NCI-H524 (cell line): Measurements from ENCODE around the gene DISP3.

Experiments used
- DNase-seq, 2 experiments: peaks; one replicate each; lab custom pipeline; 2025; lab: John Stamatoyannopoulos, UW

The DISP3 gene, protein sequence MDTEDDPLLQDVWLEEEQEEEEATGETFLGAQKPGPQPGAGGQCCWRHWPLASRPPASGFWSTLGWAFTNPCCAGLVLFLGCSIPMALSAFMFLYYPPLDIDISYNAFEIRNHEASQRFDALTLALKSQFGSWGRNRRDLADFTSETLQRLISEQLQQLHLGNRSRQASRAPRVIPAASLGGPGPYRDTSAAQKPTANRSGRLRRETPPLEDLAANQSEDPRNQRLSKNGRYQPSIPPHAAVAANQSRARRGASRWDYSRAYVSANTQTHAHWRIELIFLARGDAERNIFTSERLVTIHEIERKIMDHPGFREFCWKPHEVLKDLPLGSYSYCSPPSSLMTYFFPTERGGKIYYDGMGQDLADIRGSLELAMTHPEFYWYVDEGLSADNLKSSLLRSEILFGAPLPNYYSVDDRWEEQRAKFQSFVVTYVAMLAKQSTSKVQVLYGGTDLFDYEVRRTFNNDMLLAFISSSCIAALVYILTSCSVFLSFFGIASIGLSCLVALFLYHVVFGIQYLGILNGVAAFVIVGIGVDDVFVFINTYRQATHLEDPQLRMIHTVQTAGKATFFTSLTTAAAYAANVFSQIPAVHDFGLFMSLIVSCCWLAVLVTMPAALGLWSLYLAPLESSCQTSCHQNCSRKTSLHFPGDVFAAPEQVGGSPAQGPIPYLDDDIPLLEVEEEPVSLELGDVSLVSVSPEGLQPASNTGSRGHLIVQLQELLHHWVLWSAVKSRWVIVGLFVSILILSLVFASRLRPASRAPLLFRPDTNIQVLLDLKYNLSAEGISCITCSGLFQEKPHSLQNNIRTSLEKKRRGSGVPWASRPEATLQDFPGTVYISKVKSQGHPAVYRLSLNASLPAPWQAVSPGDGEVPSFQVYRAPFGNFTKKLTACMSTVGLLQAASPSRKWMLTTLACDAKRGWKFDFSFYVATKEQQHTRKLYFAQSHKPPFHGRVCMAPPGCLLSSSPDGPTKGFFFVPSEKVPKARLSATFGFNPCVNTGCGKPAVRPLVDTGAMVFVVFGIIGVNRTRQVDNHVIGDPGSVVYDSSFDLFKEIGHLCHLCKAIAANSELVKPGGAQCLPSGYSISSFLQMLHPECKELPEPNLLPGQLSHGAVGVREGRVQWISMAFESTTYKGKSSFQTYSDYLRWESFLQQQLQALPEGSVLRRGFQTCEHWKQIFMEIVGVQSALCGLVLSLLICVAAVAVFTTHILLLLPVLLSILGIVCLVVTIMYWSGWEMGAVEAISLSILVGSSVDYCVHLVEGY (N-terminal part only)

DNA sequence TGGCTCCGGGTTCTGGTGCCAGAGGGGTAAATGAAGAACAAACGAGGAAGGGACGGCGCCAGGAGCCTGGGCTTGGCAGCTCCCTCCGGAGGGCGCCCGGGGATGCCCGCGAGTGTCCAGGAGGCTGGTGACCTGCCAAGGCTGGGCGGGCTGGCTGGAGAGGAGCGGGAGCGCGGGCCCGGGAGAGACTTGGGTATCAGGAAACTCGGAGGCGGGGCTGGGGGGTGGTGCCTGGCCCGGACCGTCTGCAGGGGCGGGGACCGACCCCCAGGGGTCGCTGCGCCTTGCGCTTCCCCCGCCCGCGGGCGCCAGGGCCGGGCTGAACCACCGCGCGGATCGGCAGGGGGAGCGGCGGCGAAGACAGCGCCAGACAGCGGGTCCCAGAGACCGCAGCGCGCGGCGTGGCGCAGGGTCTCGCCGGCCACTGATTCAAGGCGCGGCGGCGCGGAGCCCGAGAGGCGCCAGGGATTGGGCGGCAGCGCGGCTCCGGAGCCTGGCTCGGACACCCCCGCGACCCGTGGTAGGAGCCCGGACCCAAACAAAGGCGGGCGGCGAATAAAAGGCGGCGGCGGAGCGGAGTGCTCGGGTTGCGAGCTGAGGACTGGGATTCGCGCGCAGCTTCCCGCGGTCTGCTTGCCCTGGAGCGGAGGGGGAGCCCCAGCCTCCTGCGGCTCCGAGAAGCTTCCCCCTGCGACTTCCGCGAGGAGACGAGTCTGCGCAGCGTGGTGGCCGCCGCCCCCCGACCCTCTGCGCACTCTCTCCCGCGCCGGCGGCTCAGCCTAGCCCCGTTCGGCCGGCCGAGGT, at the start of gene DISP3:
Gene DISP3 (plus strand): TSS at position 585 of the 804 bp plus-strand sequence. CDS start 21,838 bp downstream, outside the sequence.
- DNase-seq, result peak; percentile 73 to 87

DNA sequence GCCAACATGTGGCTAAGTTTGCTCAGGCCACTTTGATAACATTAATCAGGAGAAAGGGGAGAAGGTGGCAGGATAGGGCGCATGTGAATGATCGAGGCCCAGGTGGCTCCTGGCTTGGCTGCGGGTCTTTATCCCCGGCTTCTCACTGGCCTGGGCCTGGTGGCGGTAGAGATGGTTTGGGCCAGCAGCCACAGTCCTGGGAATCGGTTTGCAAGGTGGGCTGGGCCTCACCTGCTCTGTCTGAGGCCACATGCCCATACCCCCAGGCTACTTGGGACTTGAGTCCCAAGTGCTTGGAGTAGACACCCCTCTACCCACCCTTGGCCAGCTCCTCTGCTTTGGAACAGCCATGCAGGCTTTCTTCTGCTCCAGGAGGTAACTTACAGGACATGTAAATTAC, 49.7 kb upstream of the DISP3 start:
- DNase-seq, result no peak

DNA sequence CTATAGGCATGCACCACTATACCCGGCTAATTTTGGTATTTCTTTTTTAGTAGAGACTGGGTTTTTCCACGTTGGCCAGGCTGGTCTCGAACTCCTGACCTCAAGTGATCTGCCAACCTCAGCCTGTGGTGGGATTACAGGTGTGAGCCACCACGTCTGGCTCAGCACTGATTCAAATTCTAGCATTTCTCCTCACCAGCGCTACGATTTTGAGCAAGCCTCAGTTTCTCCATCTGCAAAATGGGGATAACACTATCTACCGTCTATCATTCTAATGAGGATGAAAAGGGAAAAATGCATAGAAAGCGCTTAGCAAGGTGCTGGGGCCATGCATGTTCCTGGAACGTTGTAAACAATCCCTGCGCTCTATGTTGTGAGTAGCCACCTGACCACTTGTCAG, 49.0 kb upstream of the DISP3 start:
- no peak for DNase-seq

DNA sequence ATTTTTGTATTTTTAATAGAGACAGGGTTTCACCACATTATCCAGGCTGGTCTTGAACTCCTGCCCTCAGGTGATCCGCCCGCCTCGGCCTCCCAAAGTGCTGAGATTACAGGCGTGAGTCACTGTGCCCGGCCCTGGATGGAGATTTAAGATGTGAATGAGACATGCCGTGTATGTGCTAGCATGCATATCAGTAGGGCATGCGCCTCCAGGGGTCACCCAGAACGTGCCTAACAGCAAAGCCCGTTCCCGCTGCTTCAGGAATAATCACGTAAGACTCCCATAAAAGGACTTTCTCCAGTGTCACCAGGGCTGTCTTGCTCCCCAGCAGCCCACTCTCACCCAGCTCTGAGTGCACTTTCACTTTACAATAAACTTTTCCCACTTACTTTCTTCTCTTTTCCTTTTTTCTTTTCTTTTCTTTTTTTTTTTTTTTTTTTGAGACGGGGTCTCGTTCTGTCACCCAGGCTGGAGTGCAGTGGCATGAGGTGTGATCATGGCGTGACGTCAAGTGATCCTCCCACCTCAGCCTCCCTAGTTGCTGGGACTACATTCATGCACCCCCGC, 46.9 kb upstream of the DISP3 start:
- DNase-seq, result no peak

DNA sequence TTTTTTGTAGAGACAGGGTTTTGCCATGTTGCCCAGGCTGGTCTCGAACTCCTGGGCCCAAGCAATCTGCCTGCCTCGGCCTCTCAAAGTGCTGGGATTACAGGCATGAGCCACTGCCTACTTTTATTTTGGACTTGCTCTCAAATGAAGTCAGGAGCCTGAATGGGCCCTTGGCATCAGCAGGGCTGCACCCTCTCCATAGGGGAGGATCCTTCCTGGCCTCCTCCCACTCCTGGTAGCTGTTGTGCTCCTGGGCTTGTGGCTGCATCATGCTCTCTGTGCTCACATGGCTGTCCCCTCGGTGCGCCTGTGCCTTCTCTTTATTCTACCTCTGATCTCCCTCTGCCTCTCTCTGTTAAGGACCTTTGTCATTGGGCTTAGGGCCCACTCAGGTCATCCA, 46.4 kb upstream of the DISP3 start:
- DNase-seq, result no peak

DNA sequence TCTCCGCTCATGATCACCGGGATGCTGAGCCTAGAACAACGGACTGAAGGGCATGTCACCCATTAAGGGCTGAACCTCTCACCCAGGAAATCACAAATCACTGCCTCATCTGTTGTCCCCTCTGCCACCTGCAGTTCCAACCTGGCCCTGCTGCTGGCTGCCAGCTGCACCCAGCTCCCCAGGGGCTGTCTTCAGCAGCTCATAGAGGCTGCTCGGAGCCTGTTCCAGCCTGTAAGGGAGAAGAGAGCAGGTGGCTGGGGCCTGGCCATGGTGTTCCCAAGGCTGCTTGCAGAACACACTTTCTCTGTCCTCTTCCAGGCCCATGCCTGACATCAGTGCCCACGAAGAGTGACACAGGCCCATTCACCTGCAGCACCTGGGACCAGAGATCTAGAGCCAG, 44.5 kb upstream of the DISP3 start:
- peak; percentile 92 to 96 for DNase-seq

DNA sequence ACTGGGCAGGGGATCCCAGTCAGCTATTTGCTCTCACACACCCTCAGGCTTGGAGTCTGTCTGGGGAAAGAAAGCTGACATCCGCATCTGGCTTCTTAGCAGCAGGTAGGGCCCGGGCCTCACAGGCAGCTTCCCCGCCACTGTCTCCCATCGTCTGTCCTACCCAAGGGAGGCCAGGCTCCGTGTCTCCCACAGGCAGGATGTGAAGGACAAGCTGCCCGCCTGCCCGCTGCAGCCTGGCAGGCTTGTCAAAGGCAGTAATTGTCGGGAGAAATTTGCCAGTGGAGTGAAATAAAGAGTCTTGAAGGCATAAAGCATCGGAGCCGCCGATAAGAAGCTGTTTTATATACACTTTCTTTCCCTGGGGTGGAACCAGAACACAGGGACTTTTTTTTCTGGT, 44.0 kb upstream of the DISP3 start:
- DNase-seq, result peak in 1 of 2 experiments; percentile 65

DNA sequence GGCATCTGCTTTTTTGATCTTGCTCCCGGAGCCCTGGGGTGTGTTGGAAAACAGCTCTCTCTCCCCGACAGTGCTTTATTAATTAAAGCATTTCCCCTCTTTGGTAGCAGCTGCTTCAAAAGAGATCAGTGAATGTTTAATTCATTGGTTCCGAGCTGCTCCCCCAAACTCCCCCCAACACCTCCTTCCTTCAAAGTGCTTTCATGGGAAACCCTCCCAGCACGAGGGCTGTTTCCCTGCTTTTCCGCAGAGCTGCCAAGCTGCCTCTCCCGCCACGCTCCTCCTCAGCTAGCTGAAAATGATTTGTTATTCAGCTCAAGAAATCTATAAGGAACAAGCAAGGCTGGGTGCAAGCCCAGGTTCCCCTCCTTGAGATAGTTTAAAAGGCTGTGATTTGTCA, 40.0 kb upstream of the DISP3 start:
- no peak for DNase-seq

DNA sequence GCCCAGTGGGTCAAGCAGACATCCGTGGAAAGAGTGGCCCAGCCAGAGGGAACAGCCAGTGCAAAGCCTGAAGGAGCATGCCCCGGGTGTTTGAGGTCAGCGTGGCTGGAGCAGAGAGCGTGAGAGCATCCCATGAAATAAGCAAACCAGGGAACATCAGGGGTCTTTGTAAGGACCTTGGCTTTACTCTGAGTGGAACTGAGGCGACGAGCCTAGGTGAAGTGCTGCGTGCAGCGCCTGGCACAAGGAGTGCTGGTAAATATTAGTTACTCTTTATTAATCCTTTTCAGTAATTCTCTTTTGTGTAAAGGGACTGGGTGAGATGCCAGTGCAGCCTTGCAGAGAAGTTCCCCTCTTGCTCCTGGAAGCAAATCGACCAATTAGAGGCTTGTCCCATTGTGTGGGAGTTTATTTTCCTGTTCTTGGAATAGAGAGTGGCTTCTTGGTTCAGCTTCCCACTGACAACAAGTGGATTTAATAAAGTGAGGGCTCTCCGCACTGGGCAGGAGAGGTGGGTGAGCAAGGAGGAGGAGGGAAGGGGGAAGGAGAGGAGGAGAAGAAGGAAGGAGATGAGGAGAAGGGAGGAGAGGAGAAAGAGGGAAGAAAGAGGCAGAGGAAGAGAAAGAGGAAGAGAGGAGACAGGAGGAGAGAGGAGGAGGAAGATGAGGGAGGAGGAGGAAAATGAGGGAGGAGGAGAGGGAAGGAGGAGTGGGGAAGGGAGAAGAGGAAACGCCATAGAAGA, 37.6 kb upstream of the DISP3 start:
- no peak for DNase-seq

DNA sequence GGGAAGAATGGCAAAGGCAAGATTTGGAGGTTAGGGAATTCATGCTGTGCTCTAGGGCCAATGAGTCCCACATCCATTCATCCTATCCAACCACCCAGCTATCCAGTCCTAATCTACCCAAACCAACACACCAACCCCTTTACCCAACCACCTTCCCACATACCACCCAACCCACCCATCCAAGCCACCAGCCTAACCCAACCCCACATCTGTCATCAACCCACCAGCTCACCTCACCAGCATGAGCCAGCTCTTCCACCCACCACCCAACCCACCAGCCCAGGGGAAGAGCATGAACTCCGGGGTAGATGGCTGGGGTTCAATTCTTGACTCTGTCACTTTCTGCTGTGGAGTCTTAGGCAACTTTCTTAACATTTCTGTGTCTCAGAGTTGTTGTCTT, 35.9 kb upstream of the DISP3 start:
- no peak for DNase-seq

DNA sequence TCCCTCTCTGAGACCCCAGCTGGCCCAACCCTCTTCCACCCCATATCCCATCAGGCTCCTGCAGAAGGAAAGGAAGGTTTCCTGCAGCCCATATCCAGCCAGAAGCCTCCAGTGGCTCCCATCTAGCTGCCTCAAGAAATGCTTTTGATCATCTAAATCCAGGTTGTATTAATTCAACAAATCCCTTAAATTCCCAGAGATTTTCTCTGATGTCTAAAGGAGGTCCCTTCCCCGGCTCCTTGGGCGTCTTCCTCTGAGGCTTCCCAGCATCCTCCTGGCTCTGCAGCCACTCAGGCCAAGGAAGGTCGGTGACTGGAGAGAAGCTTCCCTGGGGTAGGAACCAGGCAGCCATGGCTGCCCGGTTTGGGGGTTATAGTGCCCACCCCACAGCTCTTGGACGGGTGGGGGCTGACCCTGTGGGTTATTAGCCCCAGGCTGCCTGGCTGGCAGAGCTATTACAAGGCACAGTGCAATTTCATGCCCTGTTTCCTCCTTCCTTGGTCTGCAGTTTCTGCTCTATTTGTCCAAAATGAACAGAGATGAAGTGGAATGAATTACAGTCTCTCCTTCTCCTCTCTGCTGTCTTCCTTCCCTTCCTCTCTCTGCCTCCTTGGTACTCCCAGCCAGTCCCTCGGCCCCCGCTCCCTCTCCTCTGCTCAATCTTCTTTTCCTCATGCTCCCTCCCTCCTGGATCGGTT, 34.8 kb upstream of the DISP3 start:
- DNase-seq, result no peak

DNA sequence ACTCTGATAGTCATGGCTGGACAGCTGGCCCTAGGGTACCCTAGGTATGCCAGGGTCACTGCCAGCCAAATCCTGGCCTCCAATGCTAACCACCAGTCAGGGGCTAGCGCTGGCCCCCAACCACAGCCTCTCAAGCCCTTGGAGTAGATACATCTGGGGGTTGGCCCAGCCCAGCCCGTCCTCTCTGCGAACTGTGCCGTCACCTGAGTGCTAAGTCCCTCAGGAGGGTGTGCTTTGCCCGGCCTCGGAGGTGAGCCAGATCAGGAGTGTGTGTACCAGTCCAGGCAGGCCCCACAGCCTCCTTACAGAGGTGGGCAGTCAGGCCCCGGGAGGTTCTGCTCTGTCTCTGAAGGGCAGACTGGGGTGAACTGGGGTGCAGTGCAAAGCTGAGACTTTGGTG, 34.0 kb upstream of the DISP3 start:
- DNase-seq, result no peak

DNA sequence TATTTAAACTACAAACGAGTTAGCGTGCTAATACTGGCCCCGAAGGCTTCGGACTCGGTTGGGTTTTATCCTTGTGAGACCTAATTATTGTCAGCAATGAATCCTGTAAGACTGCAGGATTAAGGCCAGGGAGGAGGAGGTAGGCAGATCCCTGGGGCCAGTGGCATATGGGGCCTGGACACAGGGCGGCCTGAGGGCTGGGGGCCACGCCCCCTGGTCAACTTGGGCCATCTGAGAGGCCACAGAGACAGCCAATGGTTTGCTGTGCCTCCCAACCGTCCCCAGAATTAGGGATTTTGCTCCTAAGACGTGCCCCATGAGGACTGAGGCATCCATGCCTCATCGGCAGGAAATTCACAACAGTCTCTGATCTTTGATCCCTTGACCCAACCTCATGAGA, 31.1 kb upstream of the DISP3 start:
- DNase-seq, result peak in 1 of 2 experiments; percentile 6

DNA sequence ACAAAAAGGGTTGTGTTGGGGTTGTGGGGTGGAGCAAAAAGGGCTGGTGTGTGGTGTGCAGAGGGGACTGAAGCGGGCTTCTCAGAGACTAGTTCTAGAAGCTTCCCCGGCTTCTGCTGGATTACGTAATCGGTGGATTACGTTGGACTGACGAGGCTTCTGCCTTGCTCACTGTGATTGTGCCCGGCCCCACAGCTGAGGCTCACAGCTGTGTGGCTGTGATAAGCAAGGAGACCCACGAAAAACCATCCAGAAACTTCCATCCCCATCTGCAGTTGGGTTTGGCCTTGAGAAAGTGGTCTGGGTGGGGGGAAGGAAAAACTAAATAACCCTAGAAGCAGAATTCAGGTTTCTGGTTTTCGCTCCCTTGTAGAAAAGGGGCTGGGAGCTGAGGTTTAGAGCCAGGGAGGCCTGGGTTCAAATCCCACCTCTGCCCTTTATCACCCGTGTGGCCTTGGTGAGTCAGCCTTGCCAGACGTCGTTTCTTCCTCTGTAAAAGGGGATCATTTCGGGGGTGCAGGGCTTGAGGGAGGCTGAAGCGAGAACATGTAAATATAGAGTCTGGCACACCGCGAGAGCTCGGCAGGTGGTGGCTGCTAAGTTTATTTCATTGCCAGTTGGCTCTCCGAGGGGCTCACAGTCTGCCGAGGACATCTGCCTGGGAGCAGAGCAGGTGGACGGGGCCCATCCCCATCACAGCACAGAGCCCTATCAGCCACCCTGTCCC, 30.4 kb upstream of the DISP3 start:
- peak; percentile 55 to 88 for DNase-seq

DNA sequence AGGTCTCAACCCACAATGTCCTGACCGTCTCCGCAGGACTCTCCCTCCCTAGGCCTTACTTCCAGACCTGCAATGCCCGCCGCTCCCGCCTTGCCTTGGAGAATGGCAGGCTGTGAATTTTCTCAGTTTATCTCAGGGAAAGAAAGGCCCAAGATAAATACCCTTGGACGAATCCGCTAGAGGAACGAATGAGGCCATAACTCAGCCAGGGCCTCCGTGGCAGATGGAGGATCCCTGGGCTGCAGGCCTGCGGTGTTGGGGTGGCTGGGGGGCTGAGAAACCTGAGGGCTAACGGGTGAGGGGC, 29.9 kb upstream of the DISP3 start:
- DNase-seq, result no peak

DNA sequence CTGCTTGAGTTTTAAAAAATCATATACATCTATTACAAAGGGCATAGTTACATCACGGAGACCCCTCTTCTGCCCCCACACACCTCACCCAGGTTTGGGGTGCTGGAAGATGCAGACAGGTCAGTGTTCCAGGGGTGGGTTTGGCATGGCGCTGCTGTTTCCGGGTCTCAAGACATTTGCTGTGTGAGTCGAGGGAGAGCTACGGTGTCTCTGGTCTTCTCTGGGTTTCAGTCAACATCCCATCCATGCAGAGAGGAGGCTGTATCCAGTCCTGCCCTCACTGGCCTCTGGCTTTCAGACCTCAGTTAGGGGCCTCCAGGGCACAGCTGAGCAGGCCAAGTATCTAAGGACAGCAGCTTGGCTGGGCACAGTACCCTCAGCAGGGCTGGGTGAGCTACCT, 28.6 kb upstream of the DISP3 start:
- DNase-seq, result no peak

DNA sequence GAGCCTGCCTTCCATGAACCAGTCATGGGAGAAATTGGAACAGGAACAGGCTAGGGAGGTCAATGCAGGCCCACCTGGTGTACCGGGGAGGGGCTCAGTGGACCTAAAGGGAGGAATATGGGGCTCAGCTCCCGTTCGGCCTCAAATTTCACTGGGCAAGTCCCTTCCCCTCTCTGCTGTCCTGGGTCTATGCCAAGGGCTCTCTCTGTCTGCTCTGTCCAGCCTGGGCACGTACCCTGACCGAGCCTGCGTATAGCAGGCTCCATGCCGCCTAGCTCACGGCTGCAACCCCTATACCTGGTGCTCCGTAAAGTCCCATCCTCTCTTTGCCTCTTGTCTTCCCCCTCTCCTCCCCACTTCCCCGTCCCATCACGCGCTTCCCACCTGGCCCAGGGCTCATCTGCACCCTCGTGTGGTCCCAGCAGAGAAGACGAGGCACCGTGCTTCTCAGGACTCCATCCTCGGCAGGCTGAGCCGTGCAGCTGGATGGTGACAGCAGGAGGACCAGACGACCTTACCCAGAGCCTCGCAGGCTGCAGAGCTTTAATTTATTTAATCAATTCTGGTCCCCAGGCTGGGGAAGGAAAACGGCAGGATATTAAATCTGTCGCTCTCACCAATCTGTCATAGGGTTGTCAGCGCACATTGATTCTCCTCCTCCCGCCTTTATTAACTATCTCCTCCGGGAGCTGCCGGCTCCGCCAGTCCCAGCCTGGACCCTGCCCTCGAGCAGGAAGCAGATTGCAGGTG, 25.0 kb upstream of the DISP3 start:
- peak; percentile 82 to 95 for DNase-seq

DNA sequence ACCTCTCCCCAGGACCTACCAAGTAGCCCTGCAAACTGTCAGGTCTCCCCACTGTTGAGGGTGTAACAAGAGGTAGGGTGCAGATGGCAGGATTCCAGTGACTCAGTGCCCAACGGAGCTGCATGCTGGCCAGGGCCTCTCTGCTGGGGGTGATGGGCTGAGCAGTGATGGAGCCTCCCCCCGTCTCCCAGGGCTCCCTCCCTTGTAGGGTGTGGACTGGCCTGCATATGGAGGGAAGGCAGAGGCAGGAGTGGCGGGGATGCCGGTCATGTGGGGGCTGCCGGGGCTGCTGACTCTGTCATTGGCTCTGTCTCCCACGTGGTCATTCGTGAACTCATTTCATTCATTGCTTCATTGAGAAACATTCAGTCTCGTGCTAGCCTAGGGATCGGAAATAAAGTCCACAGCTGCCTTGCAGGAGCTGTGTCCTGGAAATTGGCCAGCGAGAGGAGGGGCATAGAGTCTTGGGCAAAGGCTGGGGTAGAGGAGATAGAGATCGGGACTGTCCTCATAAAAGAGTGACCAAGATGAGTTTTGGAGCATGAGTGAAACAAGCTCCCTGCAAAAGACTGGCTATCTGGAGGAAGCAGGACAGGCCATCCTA, 22.9 kb upstream of the DISP3 start:
- DNase-seq, result peak; percentile 33 to 57
